Gastroesophageal sphincter (tissue), 3 donors: ENCODE data around the gene DUSP23.

Experiments used
- POLR2A ChIP-seq, 2 donors: fragments of 450-650 bp; IDR thresholded peaks; one replicate each; pipeline ENCODE4 v1.6.1; 2017; ENCODE audit warnings: antibody characterized with exemption in 2 of 2, mild to moderate bottlenecking in 2 of 2, moderate library complexity in 1 of 2
- TF ChIP-seq, protein P1 (sequence below), 4 experiments: fragments of 200-600 bp in 2 of 4; fragments of 450-650 bp in 2 of 4; sonication (generic) in 1 of 4; IDR thresholded peaks; one replicate each; pipeline ENCODE4 v1.5.1; 2017 to 2019; ENCODE audit warnings: antibody characterized with exemption in 4 of 4, mild to moderate bottlenecking in 2 of 4, moderate library complexity in 2 of 4

DNA sequence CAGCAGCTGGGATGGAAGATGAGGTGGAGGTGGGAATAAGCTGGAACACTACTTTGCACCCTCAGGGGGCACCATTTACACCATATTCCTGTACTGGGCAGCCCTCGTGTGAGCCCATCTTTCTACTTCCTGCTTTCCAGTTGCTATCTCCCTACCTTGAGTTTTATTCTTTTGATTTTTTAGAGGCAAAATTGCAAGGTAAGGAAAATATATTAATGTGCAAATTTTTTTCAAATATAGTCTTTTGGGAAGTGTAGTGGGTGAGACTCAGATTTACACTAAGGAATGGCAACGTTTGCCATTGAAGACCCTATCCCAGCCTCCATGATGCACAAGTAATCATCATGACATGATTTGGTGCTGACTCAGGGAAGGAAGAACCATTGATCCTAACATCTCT lies 31.1 kb upstream of the DUSP23 start:
- TF ChIP-seq, protein P1, sequence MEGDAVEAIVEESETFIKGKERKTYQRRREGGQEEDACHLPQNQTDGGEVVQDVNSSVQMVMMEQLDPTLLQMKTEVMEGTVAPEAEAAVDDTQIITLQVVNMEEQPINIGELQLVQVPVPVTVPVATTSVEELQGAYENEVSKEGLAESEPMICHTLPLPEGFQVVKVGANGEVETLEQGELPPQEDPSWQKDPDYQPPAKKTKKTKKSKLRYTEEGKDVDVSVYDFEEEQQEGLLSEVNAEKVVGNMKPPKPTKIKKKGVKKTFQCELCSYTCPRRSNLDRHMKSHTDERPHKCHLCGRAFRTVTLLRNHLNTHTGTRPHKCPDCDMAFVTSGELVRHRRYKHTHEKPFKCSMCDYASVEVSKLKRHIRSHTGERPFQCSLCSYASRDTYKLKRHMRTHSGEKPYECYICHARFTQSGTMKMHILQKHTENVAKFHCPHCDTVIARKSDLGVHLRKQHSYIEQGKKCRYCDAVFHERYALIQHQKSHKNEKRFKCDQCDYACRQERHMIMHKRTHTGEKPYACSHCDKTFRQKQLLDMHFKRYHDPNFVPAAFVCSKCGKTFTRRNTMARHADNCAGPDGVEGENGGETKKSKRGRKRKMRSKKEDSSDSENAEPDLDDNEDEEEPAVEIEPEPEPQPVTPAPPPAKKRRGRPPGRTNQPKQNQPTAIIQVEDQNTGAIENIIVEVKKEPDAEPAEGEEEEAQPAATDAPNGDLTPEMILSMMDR (IDR thresholded peaks at IDR 0.05): no peak
- no peak for TF ChIP-seq POLR2A (IDR thresholded peaks at IDR 0.05)
